NCI-H2196 (cell line): Measurements from ENCODE around the gene PTX4.

Source experiments
- DNase-seq: peaks from one replicate; lab custom pipeline; 2025; ENCODE audit not compliant: unreplicated experiment; lab: John Stamatoyannopoulos, UW

Gene PTX4

DNA sequence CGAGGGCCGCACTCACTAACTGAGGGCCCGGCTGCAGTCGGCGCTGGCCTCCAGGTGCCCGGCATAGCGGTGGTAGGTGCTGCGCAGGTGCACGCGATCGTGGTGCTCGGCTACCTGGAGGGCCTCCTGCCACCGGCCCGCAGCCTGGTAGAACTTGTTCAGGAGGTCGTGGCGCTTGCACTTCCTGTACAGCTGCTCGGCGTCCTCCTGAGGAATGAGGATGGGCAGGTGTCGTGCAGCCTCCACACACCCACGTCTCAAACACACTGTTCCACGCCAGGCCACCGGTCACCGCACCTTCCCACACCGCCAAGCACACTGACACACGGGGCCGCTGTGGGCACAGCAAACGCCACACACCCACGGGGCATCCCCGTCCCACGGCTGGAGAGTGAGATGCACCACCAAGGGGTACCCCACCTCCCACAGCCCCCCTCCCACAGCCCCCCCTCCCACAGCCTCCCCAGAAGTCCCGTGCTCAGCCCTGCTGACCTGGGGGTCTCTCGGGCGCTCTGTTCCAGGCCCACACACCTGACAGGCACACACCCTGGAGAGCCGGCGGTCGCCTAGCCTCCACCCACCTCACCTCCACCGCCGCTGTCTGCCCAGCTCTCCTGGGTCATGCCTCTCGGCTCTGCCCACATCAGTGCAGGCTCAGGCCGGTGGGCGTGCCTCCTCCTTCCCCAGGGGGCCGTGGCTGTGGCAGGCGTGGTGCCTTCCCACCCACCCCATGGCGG is 37.3 kb upstream of the PTX4 start:
- no peak for DNase-seq

DNA sequence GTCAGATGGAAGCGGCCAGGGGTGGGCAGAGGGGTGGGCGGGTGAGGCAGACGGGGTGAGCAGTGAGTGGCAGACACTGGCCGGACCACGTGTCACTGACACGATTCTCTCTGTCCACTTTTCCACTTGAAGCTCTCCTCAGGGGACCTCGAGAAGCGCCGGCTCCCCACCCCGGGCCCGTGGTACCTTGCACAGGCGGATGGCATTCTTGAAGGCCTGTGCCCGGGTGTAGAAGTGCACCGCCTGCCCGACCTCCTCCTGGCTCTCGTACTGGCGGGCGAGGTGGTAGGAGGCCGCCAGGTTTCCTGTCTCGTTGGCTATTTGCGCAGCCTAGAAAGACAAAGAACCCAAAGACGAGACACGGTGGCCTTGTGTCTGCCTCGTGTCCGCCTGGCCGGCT is 35.6 kb upstream of the PTX4 start:
- DNase-seq, result no peak

DNA sequence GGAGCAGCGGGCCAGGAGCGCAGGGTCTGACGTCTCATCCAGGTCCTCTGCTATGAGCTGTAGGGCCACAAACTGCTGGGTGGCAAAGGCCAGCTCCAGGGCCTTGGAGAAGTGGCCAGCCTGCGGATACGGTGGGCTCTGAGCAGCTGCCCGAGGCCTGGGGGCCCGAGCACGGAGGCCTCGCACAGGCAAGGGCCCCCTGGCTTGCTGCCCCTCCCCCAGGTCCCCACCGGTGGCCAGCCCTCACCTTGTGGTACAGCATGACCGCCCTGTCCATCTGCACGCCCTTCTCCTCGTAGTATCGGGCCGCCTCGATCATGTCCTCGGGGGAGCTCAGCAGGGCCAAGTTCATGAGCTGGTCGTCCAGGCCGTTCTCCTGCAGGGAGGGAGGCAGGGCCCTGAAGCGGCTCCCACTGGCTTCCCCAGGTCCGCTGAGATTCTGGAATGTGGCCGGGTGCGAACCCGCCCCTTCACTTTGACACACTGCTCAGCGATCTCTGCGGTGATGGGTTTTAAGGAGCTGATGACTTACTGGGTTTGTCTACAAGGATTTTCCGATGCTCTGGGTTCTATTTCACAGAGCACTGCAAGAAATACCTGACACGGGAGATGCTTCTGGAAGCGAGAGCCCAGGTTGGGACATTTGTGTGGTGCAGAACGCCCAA is 35.0 kb upstream of the PTX4 start:
- DNase-seq, result no peak

DNA sequence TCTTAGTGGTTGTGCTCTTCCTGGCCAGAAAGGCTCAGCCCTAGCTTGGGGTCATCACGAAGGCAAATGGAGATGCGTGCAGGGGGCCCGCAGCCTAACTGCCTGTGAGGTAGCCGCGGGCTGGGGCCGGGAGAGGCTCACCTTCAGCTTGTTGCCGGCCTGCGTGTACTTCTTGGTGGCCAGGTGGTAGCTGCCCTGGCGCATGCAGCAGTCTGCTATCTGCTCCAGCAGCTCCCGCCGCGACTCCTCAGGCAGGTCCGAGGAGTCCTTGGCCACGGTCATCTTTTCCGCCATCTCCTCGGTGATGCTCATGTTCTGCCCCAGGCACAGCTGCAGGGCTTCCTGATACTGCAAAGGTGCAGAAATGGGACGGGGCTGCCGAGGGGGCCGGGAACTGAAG is 31.7 kb upstream of the PTX4 start:
- DNase-seq, result no peak

DNA sequence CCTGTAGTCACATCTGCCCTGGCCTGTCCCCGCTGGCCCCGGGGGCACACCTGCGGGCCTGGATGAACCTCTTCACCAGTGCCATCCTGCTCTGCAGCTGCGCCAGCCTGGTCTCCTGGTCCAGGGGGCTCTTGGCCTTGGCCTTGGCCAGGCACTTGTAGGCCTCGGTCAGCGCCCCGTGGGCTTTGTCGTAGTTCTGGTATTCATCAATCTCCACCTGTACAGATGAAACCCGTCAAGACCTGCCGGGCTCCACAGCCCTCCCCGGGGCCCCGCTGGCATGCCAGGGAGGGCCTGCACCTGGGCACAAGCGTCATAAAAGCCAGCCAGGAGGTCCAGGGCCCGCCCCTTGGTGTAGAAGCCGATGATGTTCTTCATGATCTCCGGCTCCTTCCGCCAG is 31.1 kb upstream of the PTX4 start:
- DNase-seq, result no peak

DNA sequence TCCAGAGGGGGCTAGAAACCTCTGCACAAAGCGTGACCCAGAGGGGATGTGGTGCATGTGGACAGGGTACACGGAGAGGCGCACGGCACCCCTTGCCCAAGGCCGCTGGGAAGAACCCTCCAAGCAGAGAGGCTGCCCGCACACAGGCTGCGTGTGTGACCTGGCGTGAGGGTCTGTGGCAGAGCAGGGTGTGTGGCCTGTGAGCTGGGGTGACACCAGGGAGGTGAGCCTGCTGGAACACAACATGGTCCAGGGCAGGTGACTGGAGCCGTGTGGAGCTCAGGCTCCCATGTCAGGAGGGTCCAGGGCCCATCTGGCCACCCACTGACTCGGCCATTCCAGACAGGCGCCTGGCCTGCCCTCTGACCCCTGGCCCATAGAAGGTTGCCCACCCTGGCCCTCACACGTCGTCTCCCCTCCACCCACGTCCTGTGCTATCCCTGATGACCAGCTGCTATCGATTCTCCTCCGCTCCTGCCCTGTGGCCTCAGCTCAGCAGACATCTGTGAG is 29.9 kb upstream of the PTX4 start:
- DNase-seq, result no peak

DNA sequence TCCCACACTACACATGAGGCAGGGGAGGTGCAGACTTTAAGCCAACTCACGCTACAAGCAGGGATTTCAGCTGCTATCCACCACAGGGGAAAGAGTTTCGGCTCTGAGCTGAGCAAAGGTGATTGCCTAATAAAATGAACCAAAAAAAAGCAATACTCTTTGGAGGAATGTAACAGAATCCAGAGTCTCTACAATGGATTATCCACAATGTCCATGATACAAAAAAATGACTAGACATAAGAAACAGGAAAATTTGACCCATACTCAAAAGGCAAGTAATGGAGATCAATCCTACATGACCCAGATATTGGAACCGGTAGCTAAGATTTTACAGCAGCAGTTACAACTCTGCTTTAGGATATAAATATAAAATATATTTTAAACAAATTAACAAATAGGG is 25.8 kb upstream of the PTX4 start:
- no peak for DNase-seq

DNA sequence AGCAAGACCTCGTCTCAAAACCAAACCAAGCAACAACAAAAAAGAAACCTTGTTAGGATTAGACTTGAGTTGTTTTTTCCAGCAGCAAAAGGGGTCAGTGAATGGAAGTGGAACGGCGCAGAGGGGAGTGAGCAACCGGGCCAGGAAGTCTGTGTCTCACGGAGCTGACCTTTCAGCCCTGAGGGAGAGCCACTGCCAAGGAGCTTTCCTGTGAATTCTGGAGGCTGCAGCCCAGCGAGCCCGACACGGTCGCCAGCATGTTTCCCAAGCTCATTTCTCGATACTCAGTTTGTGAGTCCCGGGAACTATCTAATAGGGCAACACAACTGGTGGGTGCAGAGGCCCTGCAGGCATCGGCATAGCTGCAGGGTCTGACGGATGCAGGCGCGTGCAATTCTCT is 24.0 kb upstream of the PTX4 start:
- no peak for DNase-seq

DNA sequence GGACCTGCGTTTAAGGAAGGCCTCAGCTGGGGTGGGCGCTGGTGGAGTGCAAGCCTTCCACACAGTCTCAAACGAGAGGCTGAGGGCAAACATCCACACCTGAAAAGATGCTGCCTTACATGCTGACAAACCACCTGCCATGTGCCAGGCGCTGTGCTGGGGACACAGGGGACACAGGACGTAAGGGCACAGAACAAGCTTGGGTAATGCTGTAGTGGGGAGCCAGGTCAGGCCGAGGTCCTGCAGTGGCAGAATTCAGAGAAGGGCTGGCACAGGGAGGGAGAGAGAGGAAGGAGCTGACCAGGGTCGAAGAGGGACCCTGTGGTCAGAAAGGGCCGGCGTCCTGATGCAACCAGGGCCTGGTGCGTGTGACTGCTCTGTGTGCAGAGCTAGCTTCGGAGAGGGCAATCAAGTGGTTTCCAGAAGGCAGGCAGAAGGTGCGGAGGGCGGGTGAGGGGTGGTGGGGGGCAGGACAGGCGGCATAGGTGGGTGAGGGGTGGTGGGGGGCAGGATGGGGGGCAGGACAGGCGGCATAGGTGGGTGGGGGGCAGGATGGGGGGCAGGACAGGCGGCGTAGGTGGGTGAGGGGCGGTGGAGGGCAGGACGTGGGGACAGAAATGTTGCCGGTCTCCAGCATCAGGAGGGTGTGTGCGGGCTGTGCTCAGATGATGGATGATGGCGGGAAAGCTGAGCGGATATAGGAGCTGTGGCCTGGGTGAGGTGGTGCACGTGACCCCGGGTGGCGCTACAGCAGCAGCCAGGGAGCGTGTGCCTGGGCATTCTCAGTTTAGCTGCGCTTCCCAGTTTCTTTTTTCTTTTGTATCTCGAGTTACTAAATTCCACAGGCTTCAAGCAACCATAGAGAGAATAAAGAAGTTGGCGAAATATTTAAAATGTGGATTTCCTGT is 23.2 kb upstream of the PTX4 start:
- DNase-seq, result no peak

DNA sequence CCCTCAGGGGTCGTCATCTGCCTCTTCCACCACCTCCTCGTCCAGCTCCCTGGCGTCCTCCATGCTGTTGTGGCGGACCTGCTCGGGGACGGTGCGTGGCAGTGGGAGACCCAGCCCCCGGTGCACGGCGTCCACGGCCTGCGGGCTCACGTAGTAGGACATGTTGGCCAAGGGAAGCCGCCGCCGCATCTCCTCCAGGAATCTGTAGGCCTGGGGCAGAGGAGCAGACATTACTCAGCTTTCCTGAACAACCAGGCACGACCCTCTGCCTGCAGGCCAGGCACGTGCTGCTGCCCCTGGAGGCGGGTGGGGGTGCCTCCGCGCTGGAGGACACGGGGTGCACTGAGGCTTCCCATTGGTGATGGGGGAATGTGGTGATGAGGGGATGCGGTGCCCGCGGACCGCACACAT is 22.2 kb upstream of the PTX4 start:
- no peak for DNase-seq

DNA sequence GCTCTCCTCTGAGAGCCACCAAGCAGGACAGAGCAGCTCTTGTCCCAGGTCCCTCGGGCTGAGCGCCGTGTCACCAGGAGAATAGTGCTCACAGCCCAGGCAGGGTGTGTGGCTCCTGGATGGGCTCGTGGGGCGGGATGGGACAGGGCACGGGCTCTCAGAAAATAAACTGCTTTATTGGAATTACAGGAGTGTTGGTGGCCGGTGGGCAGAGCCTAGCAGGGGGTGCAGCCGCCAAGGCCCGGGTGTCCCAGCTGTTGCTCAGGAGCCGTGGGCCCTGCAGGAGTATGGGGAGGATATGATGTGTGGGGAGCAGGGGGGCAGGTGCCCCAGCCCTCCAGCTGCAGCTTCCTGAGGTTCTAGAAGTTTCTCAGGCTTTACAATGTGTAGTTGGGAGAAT is 21.5 kb upstream of the PTX4 start:
- no peak for DNase-seq

DNA sequence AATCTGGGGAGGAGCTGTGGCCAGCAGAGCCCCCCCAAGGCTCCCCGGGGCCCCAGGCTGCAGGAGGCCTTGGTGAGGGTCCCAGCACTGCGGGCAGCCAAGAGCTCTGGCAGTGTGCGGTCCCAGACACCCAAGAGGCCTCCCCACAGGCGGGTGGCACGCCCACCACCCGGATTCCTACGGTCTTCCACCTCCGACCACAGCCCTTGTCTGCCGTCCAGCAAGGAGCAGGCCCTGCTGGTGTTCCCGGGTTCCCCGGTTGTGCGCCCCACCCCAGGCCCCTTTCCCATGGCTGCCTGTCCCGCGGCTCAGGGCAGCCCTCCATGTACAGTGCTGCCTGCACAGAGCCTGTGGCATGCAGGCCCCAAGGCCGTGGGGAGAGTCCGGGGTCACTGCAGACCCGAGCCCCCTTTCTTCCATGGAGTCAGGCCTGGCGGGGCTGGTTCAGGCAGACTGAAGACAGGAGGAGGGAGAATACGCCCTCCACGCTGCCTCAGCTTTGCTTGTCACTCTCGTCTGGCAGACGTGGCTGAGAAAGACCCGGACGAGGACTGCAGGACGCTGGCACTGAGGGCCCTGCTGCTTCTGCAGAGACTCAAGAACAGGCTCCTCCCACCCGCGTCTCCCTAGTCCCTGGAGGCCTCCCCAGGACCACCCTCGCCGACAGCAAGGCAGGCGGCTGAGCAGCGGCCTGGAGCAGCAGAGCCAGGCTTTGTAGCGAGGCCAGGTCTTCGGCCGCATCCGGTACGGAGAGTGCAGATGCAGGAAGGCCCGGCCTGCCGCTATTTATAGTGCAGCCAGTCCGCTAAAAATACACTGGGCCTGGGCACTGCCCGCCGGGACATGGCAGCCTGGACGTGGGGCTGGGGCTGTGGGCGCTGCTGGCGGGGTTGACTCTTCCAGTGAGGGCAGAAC is 20.8 kb upstream of the PTX4 start:
- no peak for DNase-seq

DNA sequence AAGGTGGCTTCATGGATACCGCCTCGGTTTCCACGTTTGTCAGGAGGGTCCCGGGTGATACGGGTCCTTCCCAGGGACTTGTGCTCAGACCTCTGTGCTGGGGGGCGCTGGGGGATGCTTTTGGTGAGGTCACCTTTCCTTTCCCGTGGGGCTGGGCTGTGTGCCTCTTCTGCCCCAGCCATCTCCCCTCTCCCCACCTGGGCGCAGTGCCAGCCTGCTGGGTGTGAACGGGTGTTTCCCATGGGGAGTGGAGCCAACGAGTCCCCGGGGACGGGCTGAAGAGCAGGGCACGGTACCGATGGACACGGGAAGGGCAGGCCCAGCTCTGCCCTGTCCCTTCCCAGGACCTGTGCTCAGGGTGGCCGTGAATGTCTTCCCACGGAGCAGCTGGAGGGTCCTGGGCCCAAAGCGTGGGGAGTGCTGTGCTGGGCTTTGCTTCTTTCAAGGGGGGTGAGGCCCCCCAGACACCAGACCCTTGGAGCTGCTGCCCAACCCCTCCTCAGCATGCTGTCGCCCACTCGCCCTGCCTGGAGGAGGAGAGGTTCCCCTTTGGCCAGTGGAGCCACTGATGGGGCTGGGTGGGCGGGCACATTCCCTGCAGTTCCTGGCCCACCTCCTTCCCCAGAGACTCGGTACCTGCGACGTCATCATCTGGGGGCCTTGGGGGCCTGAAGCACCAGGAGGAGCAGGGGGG is 19.9 kb upstream of the PTX4 start:
- DNase-seq, result no peak

DNA sequence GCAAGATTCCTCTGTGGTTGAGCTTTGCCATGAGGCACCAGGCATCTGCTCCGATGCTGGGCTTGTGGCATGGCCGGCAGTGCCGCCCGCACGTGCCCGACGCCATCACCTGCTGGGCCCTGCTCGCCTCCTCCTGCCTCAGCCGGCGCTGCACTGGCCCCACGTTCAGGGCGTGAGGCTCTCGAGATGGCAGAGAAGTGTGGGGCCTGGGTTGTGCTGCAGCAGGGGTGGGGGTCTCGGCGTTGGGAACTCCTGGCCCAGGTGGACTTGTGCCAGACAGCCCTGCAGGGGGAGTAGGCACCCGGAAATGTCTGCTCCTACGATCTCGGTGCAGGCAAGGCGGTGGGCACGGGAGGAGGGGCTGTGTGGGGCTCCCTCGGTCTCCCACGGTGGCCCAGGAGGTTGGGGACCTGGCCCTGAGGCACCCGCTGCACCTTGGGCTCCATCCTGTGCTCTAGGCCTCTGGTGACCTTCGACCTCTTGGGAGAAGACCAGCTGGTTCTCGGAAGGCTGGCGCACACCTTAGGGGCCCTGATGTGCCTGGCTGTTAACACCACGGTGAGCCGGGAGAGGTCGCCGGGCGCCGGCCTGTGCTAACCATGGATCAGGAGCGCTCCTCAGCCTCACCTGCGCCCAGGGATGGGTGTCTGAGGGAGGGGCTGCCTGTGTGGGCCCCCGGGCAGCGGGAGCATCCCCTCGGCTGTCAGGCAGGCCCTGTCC is 17.9 kb upstream of the PTX4 start:
- DNase-seq, result no peak

DNA sequence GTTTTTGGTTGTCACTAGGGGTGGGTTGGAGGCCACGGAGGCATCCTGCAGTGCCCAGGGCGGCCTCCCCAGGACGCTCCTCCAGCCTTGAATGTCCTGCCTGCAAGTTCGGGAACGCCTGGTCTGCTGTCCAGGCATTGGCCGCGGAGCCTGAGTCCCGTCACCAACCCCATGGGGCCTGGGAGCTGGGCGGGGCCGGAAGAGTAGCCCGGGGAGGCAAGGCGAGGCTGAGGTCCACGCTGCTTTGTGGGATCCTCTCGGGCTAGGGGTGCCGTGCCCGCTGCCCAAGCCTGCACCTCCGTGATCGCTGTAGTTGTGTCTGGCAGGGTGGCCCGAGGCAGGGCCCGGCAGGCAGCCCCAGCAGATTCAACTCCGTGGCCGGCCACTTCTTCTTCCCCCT is 17.2 kb upstream of the PTX4 start:
- no peak for DNase-seq

DNA sequence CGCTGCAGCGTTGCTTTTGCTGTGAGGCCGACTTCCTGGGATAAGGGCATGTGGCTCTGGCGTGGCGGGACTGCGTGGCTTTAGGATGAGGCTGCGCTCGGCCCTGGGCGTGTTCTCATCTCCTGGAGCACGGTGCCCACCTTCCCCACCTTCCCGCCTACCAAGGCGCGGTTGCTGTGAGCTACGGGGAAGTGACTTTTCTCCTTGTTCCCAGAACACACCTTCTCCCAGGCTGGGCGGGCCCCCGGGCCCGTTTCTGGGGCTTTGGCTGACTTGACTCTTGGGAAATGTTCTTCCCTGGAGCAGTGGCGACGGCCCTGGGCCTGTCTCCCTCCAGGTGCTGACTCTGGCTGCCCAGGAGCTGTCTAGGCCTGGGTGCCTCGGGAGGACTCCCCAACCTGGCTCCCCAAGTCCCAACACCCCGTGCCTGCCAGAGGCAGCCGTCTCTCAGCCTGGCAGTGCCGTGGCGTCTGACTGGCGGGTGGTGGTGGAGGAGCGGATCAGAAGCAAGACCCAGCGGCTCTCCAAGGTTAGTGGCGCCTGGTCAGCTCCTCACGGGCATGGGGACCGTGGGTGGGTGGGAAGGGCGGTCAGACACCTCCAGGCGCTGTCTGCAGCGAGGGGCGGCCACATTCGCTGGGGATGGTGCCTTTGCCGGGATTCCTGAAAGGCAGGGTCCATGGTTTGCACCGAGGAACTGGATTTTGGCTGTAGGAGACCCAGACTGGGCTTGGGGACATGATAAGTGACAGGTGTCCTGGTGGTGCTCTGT is 16.5 kb upstream of the PTX4 start:
- no peak for DNase-seq

DNA sequence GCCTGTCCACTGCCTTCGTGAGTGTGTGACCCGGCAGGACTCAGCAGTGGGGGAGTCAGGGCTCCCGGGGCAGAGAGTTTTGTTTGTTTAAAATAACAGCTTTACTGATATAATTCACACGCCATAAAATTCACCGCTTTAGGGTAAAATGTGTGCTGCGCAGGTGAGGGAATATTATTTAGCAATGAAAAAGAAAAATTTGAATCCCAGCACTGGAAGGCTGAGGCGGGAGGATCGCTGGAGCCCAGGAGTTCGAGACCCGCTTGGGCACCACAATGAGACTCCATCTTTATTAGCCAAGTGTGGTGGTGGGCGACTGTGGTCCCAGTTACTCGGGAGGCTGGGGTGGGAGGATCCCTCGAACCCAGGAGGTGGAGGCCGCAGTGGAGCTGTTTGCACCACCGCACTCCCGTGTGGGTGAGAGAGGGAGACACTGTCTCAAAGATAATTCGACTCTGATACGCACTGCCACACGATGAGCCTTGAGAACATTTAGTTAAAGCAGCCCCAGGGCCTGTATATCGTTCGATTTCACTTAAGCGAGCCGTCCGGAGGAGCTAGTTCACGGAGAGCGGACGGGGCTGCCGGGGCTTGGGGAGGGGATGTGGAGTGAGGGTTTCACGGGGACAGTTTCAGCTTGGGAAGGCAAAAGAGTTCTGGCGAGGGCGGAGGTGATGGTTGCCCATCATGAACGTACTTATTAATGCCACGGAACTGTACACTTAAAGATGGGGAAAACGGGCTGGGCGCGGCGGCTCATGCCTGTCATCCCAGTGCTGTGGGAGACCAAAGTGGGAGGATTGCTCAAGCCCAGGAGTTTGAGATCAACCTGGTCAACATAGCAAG is 14.6 kb upstream of the PTX4 start:
- no peak for DNase-seq
